Nephron progenitor cell (in vitro differentiated cells): Measurements from ENCODE around the gene TDRKH.

Experiments used
- DNase-seq: peaks from one replicate; pipeline ENCODE4 v3.0.0; 2021
- H3K27ac Mint-ChIP-seq: 2 replicates; pipeline ENCODE4 v1.8.0; 2021; ENCODE audit warnings: mild to moderate bottlenecking, moderate library complexity, mixed read lengths
- H3K27me3 Mint-ChIP-seq: 2 replicates; pipeline ENCODE4 v1.8.0; 2021; ENCODE audit warnings: mild to moderate bottlenecking, low read depth, mixed read lengths; ENCODE audit not compliant: poor library complexity
- H3K36me3 Mint-ChIP-seq: 2 replicates; pipeline ENCODE4 v1.8.0; 2021; ENCODE audit warnings: low read depth, mixed read lengths
- H3K4me1 Mint-ChIP-seq: 2 replicates; pipeline ENCODE4 v1.8.0; 2021; ENCODE audit warnings: mixed read lengths
- H3K4me3 Mint-ChIP-seq: 2 replicates; pipeline ENCODE4 v1.8.0; 2021; ENCODE audit warnings: mild to moderate bottlenecking, moderate library complexity, mixed read lengths
- H3K9me3 Mint-ChIP-seq: 2 replicates; pipeline ENCODE4 v1.8.0; 2021; ENCODE audit warnings: mild to moderate bottlenecking, moderate library complexity, mixed read lengths
- TF ChIP-seq, protein P1 (sequence below): fragments of 200-600 bp; sonication (generic); IDR thresholded peaks from 2 replicates; pipeline ENCODE4 v1.5.0; 2021; ENCODE audit warnings: antibody characterized with exemption

Gene TDRKH

DNA sequence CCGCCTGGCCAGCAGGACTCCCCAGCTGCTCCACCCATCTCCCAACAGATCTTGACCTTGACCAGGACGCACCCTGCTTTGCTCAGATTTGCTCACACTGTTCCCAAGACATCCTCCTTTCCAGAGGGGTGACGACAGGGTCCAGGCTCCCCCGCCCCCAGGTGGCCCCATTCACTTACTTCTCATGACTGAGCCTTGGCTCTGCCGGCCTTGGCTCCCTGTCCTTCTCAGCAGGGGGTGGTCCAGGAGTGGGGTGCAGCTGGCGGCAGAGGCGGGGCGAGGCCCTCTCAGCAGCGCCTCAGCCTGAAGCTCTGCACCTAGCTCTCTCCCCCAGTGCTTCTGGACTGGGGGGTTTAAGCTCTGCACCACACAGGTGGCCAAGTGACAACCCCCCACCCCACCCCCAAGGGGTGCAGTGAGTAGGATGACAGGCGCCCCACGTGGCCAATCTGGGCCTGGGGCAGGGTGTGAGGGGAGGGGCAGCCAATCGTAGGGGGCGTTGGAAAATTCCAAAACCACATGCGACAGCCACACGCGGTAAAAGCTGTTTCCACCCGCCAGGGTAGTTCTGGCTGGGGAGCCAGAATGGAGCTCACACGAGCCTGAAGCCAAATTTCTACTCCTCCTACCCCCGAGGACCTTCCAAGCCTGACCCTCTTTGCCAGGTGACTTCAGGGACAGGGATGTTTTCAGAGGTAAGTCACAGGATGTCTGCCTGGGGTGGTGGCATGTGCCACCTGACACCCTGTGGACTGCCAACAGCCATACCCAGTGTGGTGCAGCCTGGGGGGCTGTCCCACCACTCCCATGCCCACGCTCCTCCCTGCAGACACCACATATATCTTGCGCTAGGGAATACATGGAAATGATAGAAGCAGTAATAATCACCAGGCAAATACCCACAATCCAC, 35.7 kb upstream of the TDRKH start:
- H3K4me3 Mint-ChIP-seq: no peak overlapping the region
- H3K9me3 Mint-ChIP-seq: no peaks in the 10 kb centered on the region
- H3K27ac Mint-ChIP-seq: no peak overlapping the region
- H3K27me3 Mint-ChIP-seq: peaks cover 14% of the 10 kb centered on the region
- no peaks in the 10 kb centered on the region for H3K36me3 Mint-ChIP-seq
- TF ChIP-seq, protein P1, sequence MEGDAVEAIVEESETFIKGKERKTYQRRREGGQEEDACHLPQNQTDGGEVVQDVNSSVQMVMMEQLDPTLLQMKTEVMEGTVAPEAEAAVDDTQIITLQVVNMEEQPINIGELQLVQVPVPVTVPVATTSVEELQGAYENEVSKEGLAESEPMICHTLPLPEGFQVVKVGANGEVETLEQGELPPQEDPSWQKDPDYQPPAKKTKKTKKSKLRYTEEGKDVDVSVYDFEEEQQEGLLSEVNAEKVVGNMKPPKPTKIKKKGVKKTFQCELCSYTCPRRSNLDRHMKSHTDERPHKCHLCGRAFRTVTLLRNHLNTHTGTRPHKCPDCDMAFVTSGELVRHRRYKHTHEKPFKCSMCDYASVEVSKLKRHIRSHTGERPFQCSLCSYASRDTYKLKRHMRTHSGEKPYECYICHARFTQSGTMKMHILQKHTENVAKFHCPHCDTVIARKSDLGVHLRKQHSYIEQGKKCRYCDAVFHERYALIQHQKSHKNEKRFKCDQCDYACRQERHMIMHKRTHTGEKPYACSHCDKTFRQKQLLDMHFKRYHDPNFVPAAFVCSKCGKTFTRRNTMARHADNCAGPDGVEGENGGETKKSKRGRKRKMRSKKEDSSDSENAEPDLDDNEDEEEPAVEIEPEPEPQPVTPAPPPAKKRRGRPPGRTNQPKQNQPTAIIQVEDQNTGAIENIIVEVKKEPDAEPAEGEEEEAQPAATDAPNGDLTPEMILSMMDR: no peak
- no peak for DNase-seq
- peaks cover 72% of the 10 kb centered on the region for H3K4me1 Mint-ChIP-seq

DNA sequence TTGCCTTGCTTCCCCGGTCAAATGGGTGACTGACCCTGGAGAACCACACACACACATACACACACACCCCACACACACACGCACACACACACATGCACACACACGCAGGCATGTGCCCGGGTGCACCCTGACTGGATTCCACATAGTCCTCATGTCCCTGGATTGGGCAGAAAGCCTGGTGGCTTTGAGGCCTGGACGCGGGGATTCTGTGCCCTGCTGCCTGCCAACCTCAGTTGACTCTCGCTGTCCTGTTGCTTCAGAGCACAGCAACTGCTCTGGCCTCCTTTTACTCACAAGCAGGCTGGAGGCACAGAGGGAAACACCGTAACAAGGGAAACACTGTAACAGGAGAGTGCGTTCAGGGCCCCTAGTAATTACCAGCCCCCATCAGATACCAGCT, 34.9 kb upstream of the TDRKH start:
- DNase-seq: no peak
- H3K36me3 Mint-ChIP-seq: no peaks in the 10 kb centered on the region
- H3K4me3 Mint-ChIP-seq: no peak overlapping the region
- peaks cover 18% of the 10 kb centered on the region for H3K27me3 Mint-ChIP-seq
- TF ChIP-seq, protein P1: no peak
- H3K9me3 Mint-ChIP-seq: no peaks in the 10 kb centered on the region
- H3K27ac Mint-ChIP-seq: no peak overlapping the region
- H3K4me1 Mint-ChIP-seq: peaks cover 66% of the 10 kb centered on the region

DNA sequence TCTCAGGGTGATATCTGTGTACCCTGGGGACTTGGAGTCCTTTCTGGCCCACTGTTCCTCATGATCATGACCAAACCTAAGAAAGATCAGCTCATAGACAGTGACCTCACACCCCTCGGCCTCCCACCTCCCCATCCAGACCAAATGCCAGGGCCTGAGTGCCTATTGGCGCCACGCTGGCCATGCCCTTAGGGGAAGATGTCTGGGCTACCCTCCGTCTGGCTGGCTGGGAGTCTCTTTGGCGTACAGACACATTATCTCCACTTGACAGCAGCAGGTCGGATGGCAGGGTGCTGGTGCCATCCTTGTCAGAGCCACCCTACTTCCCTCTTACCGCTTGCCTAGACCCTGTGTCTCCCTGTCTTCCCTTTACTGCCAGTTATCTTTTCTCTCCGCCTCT, 32.9 kb upstream of the TDRKH start:
- TF ChIP-seq, protein P1: no peak
- no peak overlapping the region for H3K27ac Mint-ChIP-seq

GRCh38 chr1:151822404-151822803, 32.1 kb upstream of the TDRKH start:
- peaks cover 38% of the 10 kb centered on the region for H3K4me1 Mint-ChIP-seq
- H3K36me3 Mint-ChIP-seq: no peaks in the 10 kb centered on the region
- TF ChIP-seq, protein P1: no peak
- H3K9me3 Mint-ChIP-seq: no peaks in the 10 kb centered on the region
- H3K27me3 Mint-ChIP-seq: peaks cover 32% of the 10 kb centered on the region
- no peak overlapping the region for H3K27ac Mint-ChIP-seq
- DNase-seq: peak; percentile 35
- H3K4me3 Mint-ChIP-seq: no peak overlapping the region

More for the DNA sequence above, 32.9 kb upstream of the TDRKH start:
- Mint-ChIP-seq H3K9me3 (no peaks in the 10 kb centered on the region), H3K36me3 (no peaks in the 10 kb centered on the region), H3K27me3 (peaks cover 29% of the 10 kb centered on the region), H3K4me3 (no peak overlapping the region), H3K4me1 (peaks cover 46% of the 10 kb centered on the region)
- DNase-seq: no peak

- Mint-ChIP-seq H3K36me3 (no peaks in the 10 kb centered on the region), H3K4me3 (no peak overlapping the region), H3K27ac (no peak overlapping the region), H3K4me1 (peaks cover 42% of the 10 kb centered on the region), H3K27me3 (peaks cover 31% of the 10 kb centered on the region), H3K9me3 (no peaks in the 10 kb centered on the region)
- no peak for DNase-seq
- TF ChIP-seq, protein P1: no peak
These were observed 30.6 kb upstream of the TDRKH start for GRCh38 chr1:151820940-151821339.
